H1 (cell line): ENCODE measurements around the gene RHBDF2. TPM values are rescaled to one million over a fixed set of nuclear protein-coding genes. Genes with fewer than 3 reads are reported as not detected.

Experiments used
- CTCF ChIA-PET: fragments of 300-600 bp; sonication (Branson Sonifier 250); formaldehyde crosslinking; loops from one replicate; lab custom pipeline; 2021; ENCODE audit not compliant: partially characterized antibody; lab: Charles Lee
- POLR2A ChIA-PET: fragments of 300-600 bp; sonication (Branson Sonifier 250); formaldehyde crosslinking; loops from one replicate; lab custom pipeline; 2021; ENCODE audit warnings: inconsistent platforms; ENCODE audit not compliant: partially characterized antibody; lab: Charles Lee
- DNase-seq, 2 experiments: peaks; one replicate each; pipeline versions ENCODE4 v3.0.0 to v3.0.0-alpha.2; 2010 to 2022; ENCODE audit warnings: low spot score in 2 of 2, low read depth in 1 of 2, mixed read lengths in 1 of 2
- FAIRE-seq: peaks from 2 replicates; lab custom pipeline; 2011; peaks lifted over from hg19 to GRCh38; lab: Jason Lieb, UNC
- H2AFZ ChIP-seq: 2 replicates; pipeline ENCODE4 v1.8.1; 2012; ENCODE audit warnings: low read length, inconsistent platforms
- H2AK5ac ChIP-seq: 2 replicates; pipeline ENCODE4 v1.6.1; 2013; ENCODE audit warnings: low read depth, low read length
- H2BK120ac ChIP-seq: replicated peaks from 2 replicates; pipeline ENCODE3; 2013; ENCODE audit warnings: low read depth, low read length, inconsistent platforms
- H2BK12ac ChIP-seq: 2 replicates; pipeline ENCODE4 v1.6.1; 2013; ENCODE audit warnings: low read depth, low read length
- H2BK15ac ChIP-seq: 2 replicates; pipeline ENCODE4 v1.6.1; 2013; ENCODE audit warnings: low read length
- H2BK20ac ChIP-seq: 2 replicates; pipeline ENCODE4 v1.6.1; 2013; ENCODE audit warnings: low read length
- H2BK5ac ChIP-seq: 2 replicates; pipeline ENCODE4 v1.6.1; 2013; ENCODE audit warnings: low read depth, low read length
- H3K14ac ChIP-seq: 2 replicates; pipeline ENCODE4 v1.6.1; 2013; ENCODE audit warnings: inconsistent platforms; ENCODE audit not compliant: insufficient read length
- H3K18ac ChIP-seq: 2 replicates; pipeline ENCODE4 v1.6.1; 2013; ENCODE audit warnings: low read length; ENCODE audit errors: extremely low read depth
- H3K23ac ChIP-seq: 2 replicates; pipeline ENCODE4 v1.6.1; 2013; ENCODE audit warnings: inconsistent platforms; ENCODE audit not compliant: insufficient read length
- H3K23me2 ChIP-seq: 2 replicates; pipeline ENCODE4 v1.6.1; 2013; ENCODE audit warnings: low read depth, low read length
- H3K27ac ChIP-seq: 2 replicates; pipeline ENCODE4 v1.6.1; 2011; ENCODE audit warnings: low read depth, low read length, inconsistent platforms
- H3K27me3 ChIP-seq, 4 experiments: replicated peaks in 1 of 4; 1 replicate in 1 of 4; 2 replicates in 3 of 4; pipeline versions ENCODE4 v1.6.1 to v1.8.1; 2011 to 2013; ENCODE audit warnings: low read length in 3 of 4, mild to moderate bottlenecking in 3 of 4, inconsistent platforms in 2 of 4, mixed read lengths in 2 of 4, moderate library complexity in 1 of 4; ENCODE audit not compliant: control insufficient read depth in 3 of 4, insufficient read depth in 3 of 4; ENCODE audit errors: extremely low read depth in 1 of 4
- H3K36me3 ChIP-seq, 4 experiments: 2 replicates each; pipeline versions ENCODE4 v1.6.1 to v1.8.1; 2011 to 2013; ENCODE audit warnings: mild to moderate bottlenecking in 4 of 4, low read length in 3 of 4, moderate library complexity in 2 of 4, control low read depth in 1 of 4, inconsistent platforms in 1 of 4; ENCODE audit not compliant: insufficient read depth in 4 of 4, control insufficient read depth in 2 of 4
- H3K4ac ChIP-seq: replicated peaks from 2 replicates; pipeline ENCODE3; 2013; ENCODE audit warnings: low read length, low read depth, mixed read lengths, inconsistent platforms; ENCODE audit not compliant: insufficient read length
- H3K4me1 ChIP-seq, 4 experiments: replicated peaks in 1 of 4; 1 replicate in 1 of 4; 2 replicates in 3 of 4; pipeline versions ENCODE4 v1.6.1 to v1.8.1; 2011 to 2013; ENCODE audit warnings: low read length in 3 of 4, inconsistent platforms in 2 of 4, mixed read lengths in 1 of 4; ENCODE audit not compliant: insufficient read depth in 4 of 4, control insufficient read depth in 3 of 4
- H3K4me2 ChIP-seq, 2 experiments: 2 replicates each; pipeline versions ENCODE4 v1.6.1 to v1.8.1; 2011 to 2013; ENCODE audit warnings: low read depth in 2 of 2, low read length in 2 of 2, control low read depth in 1 of 2, inconsistent platforms in 1 of 2, mild to moderate bottlenecking in 1 of 2; ENCODE audit not compliant: insufficient read depth in 1 of 2
- H3K4me3 ChIP-seq, 4 experiments: fragments of 200-600, 300-600 bp in 1 of 4; sonication (generic), shearing (Covaris generic), sonication (Bioruptor Twin) in 1 of 4; 2 replicates each; pipeline versions ENCODE4 v1.5.1 to v1.8.1; 2011 to 2016; ENCODE audit warnings: low read length in 4 of 4, low read depth in 3 of 4, control low read depth in 2 of 4, inconsistent platforms in 2 of 4, mild to moderate bottlenecking in 2 of 4, mixed read lengths in 1 of 4, moderate library complexity in 1 of 4; ENCODE audit not compliant: insufficient read depth in 2 of 4; ENCODE audit errors: extremely low read depth in 1 of 4
- H3K56ac ChIP-seq: replicated peaks from 2 replicates; pipeline ENCODE3; 2013; ENCODE audit warnings: low read depth, mild to moderate bottlenecking, mixed read lengths, low read length, inconsistent platforms; ENCODE audit not compliant: insufficient read length
- H3K79me1 ChIP-seq: 2 replicates; pipeline ENCODE4 v1.6.1; 2013; ENCODE audit warnings: low read depth, low read length, control low read depth
- H3K79me2 ChIP-seq, 2 experiments: 2 replicates each; pipeline versions ENCODE4 v1.6.1 to v1.8.1; 2012 to 2013; ENCODE audit warnings: low read length in 2 of 2, mild to moderate bottlenecking in 2 of 2, inconsistent platforms in 1 of 2; ENCODE audit not compliant: insufficient read depth in 2 of 2, control insufficient read depth in 1 of 2
- H3K9ac ChIP-seq, 4 experiments: replicated peaks in 1 of 4; 1 replicate in 1 of 4; 2 replicates in 3 of 4; pipeline versions ENCODE4 v1.6.1 to v1.8.1; 2011 to 2013; ENCODE audit warnings: low read depth in 3 of 4, low read length in 3 of 4, control low read depth in 2 of 4, mild to moderate bottlenecking in 2 of 4, moderate library complexity in 2 of 4, inconsistent platforms in 1 of 4; ENCODE audit errors: extremely low read depth in 1 of 4
- H3K9me3 ChIP-seq, 2 experiments: 2 replicates each; pipeline versions ENCODE4 v1.6.1 to v1.8.1; 2012 to 2013; ENCODE audit warnings: mild to moderate bottlenecking in 2 of 2, moderate library complexity in 2 of 2, control low read depth in 1 of 2, inconsistent platforms in 1 of 2, low read depth in 1 of 2, low read length in 1 of 2, mixed read lengths in 1 of 2; ENCODE audit not compliant: insufficient read depth in 2 of 2
- H4K20me1 ChIP-seq, 2 experiments: replicated peaks in 1 of 2; 2 replicates each; pipeline versions ENCODE3 to v1.8.1; 2011 to 2013; ENCODE audit warnings: inconsistent platforms in 2 of 2, low read length in 2 of 2, mild to moderate bottlenecking in 1 of 2; ENCODE audit not compliant: insufficient read depth in 2 of 2, control insufficient read depth in 1 of 2
- H4K5ac ChIP-seq: 2 replicates; pipeline ENCODE4 v1.6.1; 2013; ENCODE audit warnings: low read length, low read depth, mixed read lengths, inconsistent platforms; ENCODE audit not compliant: insufficient read length
- H4K8ac ChIP-seq: 2 replicates; pipeline ENCODE4 v1.8.0; 2013; ENCODE audit warnings: mild to moderate bottlenecking, moderate library complexity, low read length, inconsistent platforms; ENCODE audit not compliant: insufficient read depth; ENCODE audit errors: extremely low read depth
- H4K91ac ChIP-seq: replicated peaks from 2 replicates; pipeline ENCODE3; 2013; ENCODE audit warnings: low read length, mixed read lengths, inconsistent platforms; ENCODE audit not compliant: insufficient read length
- CBX5 ChIP-seq: fragments of 300-800, 300-1000 bp; sonication (generic); IDR thresholded peaks from 2 replicates; pipeline ENCODE4 v1.7.1; 2016; ENCODE audit warnings: antibody characterized with exemption, low read length, low read depth
- CEBPB ChIP-seq: IDR thresholded peaks from 2 replicates; pipeline ENCODE4 v1.6.1; 2012; ENCODE audit warnings: low read depth, low read length
- EP300 ChIP-seq, 2 experiments: IDR thresholded peaks; 1 replicate in 1 of 2; 2 replicates in 1 of 2; pipeline ENCODE4 v1.6.1; 2011 to 2012; ENCODE audit warnings: low read depth in 2 of 2, low read length in 2 of 2, mild to moderate bottlenecking in 2 of 2, borderline replicate concordance in 1 of 2, inconsistent platforms in 1 of 2, moderate library complexity in 1 of 2
- EZH2 ChIP-seq: fragments of 200-600 bp; sonication (generic); IDR thresholded peaks from 2 replicates; pipeline ENCODE4 v1.7.1; 2012; ENCODE audit warnings: low read depth, mild to moderate bottlenecking, moderate library complexity, low read length, inconsistent platforms; ENCODE audit not compliant: severe bottlenecking
- JUN ChIP-seq: IDR thresholded peaks from 2 replicates; pipeline ENCODE4 v1.6.1; 2011; ENCODE audit warnings: low read depth, mild to moderate bottlenecking, improper control_type of control experiment, low read length
- SIN3A ChIP-seq, 2 experiments: IDR thresholded peaks in 1 of 2; conservative IDR thresholded peaks in 1 of 2; 2 replicates each; pipeline ENCODE4 v1.6.1; 2011 to 2012; ENCODE audit warnings: low read length in 2 of 2, improper control_type of control experiment in 1 of 2, low read depth in 1 of 2, mild to moderate bottlenecking in 1 of 2
- SP1 ChIP-seq: IDR thresholded peaks from 2 replicates; pipeline ENCODE4 v1.6.1; 2011; ENCODE audit warnings: low read depth, low read length
- SP2 ChIP-seq: IDR thresholded peaks from 2 replicates; pipeline ENCODE4 v1.6.1; 2012; ENCODE audit warnings: mild to moderate bottlenecking, low read length, inconsistent platforms
- SRF ChIP-seq: IDR thresholded peaks from 2 replicates; pipeline ENCODE4 v1.6.1; 2011; ENCODE audit warnings: mild to moderate bottlenecking, low read depth, low read length, moderate library complexity
- SUZ12 ChIP-seq: fragments of 200-600 bp; sonication (generic); IDR thresholded peaks from 2 replicates; pipeline ENCODE4 v1.6.1; 2012; ENCODE audit warnings: mild to moderate bottlenecking, inconsistent platforms, low read length, moderate library complexity, mixed read lengths
- TBP ChIP-seq: IDR thresholded peaks from 2 replicates; pipeline ENCODE4 v1.6.1; 2011; ENCODE audit warnings: low read depth, low read length, improper control_type of control experiment
- TCF12 ChIP-seq: IDR thresholded peaks from 2 replicates; pipeline ENCODE4 v1.6.1; 2011; ENCODE audit warnings: low read depth, mild to moderate bottlenecking, low read length
- WGBS, 2 experiments: shearing (Covaris generic) in 1 of 2; methylation state at CpG; one replicate each; pipeline versions ENCODE4 v1.1.6 to v1.1.7; 2013 to 2015; ENCODE audit warnings: low lambda C conversion rate in 2 of 2, mixed read lengths in 2 of 2, inconsistent platforms in 1 of 2, low coverage in 1 of 2, missing lambda C conversion rate in 1 of 2; ENCODE audit not compliant: insufficient replicate concordance in 2 of 2, insufficient coverage in 1 of 2, insufficient read length in 1 of 2; ENCODE audit errors: extremely low coverage in 1 of 2, missing lambda C conversion rate in 1 of 2; 5-methylcytosine and 5-hydroxymethylcytosine counted together
- polyA plus RNA-seq, 7 experiments: library from polyadenylated mRNA; depleted of rRNA in 3 of 7; stranded (reverse) in 5 of 7; unstranded in 2 of 7; fragments of >200 nt in 5 of 7; fragments of 200-250 nt in 2 of 7; gene quantifications; 1 replicate in 5 of 7; 2 replicates in 1 of 7; 4 replicates in 1 of 7; pipeline versions ENCODE4 v1.2.1 to v1.2.3, GENCODE V29; 2011 to 2013; ENCODE audit warnings: missing spikeins in 2 of 7, mixed read lengths in 2 of 7
- total RNA-seq: library from RNA; stranded (reverse); fragmentation: NEBNext Ultra II Directional; extraction: Animal tissue kit (Norgen Biotek cat#: 25700); gene quantifications from 2 replicates; pipeline ENCODE4 v1.2.1, GENCODE V29; 2021

RHBDF2 gene
- total and polyA plus RNA-seq, 2 of the 8 experiments (the other 6 are each of a cell fraction or from before 2014, with no cell fraction given) = 21.2 to 25.9 TPM

DNA sequence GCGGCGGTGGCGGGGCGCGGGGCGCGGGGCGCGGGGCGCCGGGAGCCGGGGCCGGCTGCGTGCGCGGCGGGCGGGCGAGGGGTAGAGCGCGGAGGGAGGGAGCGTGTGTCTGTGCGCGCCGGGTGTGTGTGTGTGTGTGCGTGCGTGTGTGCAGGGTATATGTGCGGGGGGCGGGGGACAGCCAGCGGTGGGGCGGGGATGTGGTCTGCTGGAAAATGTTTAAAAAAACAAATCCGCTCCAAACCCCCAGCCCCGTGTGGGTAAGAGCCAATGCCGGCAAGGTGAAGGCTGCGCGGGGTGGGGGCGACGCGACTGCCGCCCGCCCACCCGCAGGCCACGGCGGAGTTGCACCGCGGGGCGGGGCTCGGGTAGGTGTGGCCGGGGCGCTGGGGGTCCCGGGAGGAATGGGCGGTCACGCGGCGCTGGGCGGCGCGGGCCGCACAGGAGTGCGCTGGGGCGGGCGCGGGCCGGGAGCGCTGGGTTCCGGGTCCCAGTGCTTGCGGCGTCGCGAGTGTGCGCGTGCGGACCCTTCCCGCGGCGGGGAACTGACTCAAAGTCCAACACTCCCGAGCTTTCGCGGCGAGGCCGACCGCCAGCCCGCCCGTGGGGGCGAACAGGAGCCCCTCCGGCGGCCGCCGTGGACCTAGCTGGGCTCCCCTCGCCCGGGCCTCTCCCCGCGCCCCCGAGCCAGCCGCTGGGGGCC, 36.5 kb upstream of the RHBDF2 start, which contains the start of gene CYGB:
TSS of gene CYGB (minus strand) at position 132 of the 703 bp plus-strand sequence. CDS start 167 bp downstream, outside the sequence.
- Histone ChIP-seq H3K27ac (no peak within 1 kb of the TSS), H2BK12ac (no peak within 1 kb of the TSS), H4K91ac (no peak within 1 kb of the TSS), H3K56ac (no peak within 1 kb of the TSS), H3K4me1 (peaks cover 0 to 16% (median 9%) of the 10 kb centered on the region in 4 experiments; a peak in 6 of 7 replicates), H3K9ac (peak within 1 kb of the TSS in 1 of 4 experiments; percentile 40; a peak in 2 of 7 replicates), H3K23me2 (peaks cover 11% of the 10 kb centered on the region), H3K23ac (no peak within 1 kb of the TSS), H2BK20ac (no peak within 1 kb of the TSS), H2BK5ac (no peak within 1 kb of the TSS), H2AFZ (no peak within 1 kb of the TSS; the same call in 1 of the 2 replicates), H2AK5ac (no peak within 1 kb of the TSS), H3K4me2 (peak within 1 kb of the TSS; percentile 76 to 99), H4K8ac (peak within 1 kb of the TSS; percentile 84; the same call in 1 of the 2 replicates), H3K4ac (peak within 1 kb of the TSS; percentile 17), H3K9me3 (no peaks in the 10 kb centered on the region), H2BK120ac (no peak within 1 kb of the TSS), H4K5ac (no peak within 1 kb of the TSS), H3K4me3 (peak within 1 kb of the TSS; percentile 35 to 67 (median 46)), H3K18ac (peak within 1 kb of the TSS; percentile 60), H3K79me1 (no peaks in the 10 kb centered on the region), H3K79me2 (no peaks in the 10 kb centered on the region), H3K14ac (no peak within 1 kb of the TSS), H3K27me3 (peaks cover 8 to 46% (median 37%) of the 10 kb centered on the region in 4 experiments), H3K36me3 (no peaks in the 10 kb centered on the region), H2BK15ac (no peak within 1 kb of the TSS), H4K20me1 (no peaks in the 10 kb centered on the region)
- DNase-seq = no peak
- POLR2A ChIA-PET = interaction anchor here (3.7 to 5.7 kb wide), 2 partner anchors 8 to 20 kb away, joined by 28 to 30 read pairs; no protein-coding TSS in a partner anchor
- FAIRE-seq = no peak
- CTCF ChIA-PET = interaction anchor here (1.3 to 15.6 kb wide), 4 partner anchors 8 to 146 kb away, joined by 3 to 260 read pairs (median 30); no protein-coding TSS in a partner anchor
- WGBS, 2 experiments = 1% methylated on average over 18 of the region's 95 CpGs; no CpG with 5 or more reads in 1 of the 2 experiments
- TF ChIP-seq SIN3A (conservative IDR thresholded peaks at IDR 0.05 in 1 of 2, IDR thresholded peaks at IDR 0.05 in 1 of 2; ENCODE audit: low read depth in 1 of 2, low read length in 2 of 2) (0 out of 4 replicates have a peak, but pooled peaks of 1 of the 2 experiments have one; percentile 6), TCF12 (no peak), JUN (no peak), SP1 (no peak), CBX5 (no peak), SP2 (no peak), SUZ12 (peak; percentile 63; the same call in 1 of the 2 replicates), SRF (no peak), TBP (no peak), EP300 (IDR thresholded peaks at IDR 0.05; ENCODE audit: borderline replicate concordance in 1 of 2, low read depth in 2 of 2, low read length in 2 of 2) (no peak), CEBPB (no peak), EZH2 (no peak)
